Measurements from ENCODE around the gene DAP. TPM values are rescaled to one million over a fixed set of nuclear protein-coding genes. Genes with fewer than 3 reads are reported as not detected.

The DAP gene
- polyA plus RNA-seq, 2 of the 4 experiments (the other 2 are of a cell fraction), result 24.2 to 54.9 TPM

DNA sequence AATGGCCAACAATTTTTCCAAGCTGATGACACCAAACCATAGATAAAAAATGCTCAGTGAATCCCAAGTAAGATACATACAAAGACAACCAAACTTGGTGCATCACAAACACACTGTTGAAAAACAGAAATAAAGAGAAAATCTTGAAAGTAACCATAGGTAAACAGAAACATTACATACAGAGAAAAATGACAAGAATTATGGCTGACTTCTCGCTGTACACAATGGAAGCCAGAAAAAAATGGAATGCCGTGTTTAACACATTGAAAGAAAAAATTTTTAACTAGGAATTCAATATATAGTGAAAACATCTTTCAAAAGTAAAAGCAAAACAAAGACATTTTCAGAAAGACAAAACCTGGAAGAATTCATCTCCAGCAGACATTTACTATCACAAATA is 20.6 kb downstream of the DAP start:
- TF ChIP-seq CHD4 (IDR thresholded peaks at IDR 0.05; ENCODE audit: borderline replicate concordance), result no peak
- no peak for TF ChIP-seq CBX2 (IDR thresholded peaks at IDR 0.05; ENCODE audit: borderline replicate concordance, low read depth)
- TF ChIP-seq, protein P1, sequence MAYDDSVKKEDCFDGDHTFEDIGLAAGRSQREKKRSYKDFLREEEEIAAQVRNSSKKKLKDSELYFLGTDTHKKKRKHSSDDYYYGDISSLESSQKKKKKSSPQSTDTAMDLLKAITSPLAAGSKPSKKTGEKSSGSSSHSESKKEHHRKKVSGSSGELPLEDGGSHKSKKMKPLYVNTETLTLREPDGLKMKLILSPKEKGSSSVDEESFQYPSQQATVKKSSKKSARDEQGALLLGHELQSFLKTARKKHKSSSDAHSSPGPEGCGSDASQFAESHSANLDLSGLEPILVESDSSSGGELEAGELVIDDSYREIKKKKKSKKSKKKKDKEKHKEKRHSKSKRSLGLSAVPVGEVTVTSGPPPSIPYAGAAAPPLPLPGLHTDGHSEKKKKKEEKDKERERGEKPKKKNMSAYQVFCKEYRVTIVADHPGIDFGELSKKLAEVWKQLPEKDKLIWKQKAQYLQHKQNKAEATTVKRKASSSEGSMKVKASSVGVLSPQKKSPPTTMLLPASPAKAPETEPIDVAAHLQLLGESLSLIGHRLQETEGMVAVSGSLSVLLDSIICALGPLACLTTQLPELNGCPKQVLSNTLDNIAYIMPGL (CRISPR knock-in tag; IDR thresholded peaks at IDR 0.05; ENCODE audit: borderline replicate concordance), result no peak
- TF ChIP-seq, protein P2, sequence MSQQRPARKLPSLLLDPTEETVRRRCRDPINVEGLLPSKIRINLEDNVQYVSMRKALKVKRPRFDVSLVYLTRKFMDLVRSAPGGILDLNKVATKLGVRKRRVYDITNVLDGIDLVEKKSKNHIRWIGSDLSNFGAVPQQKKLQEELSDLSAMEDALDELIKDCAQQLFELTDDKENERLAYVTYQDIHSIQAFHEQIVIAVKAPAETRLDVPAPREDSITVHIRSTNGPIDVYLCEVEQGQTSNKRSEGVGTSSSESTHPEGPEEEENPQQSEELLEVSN (IDR thresholded peaks at IDR 0.05; ENCODE audit: borderline replicate concordance, low read depth), result no peak
- TF ChIP-seq SMC3 (IDR thresholded peaks at IDR 0.05), result no peak
- no peak for TF ChIP-seq MAFK (IDR thresholded peaks at IDR 0.05; ENCODE audit: partially characterized antibody)
- no peak for TF ChIP-seq POLR2A (IDR thresholded peaks at IDR 0.05; ENCODE audit: low read length)
- no peak for TF ChIP-seq MYC (IDR thresholded peaks at IDR 0.05; ENCODE audit: borderline replicate concordance, low read length)
- TF ChIP-seq SREBF2 (IDR thresholded peaks at IDR 0.05), result no peak
- TF ChIP-seq BHLHE40 (IDR thresholded peaks at IDR 0.05; ENCODE audit: low read depth, low read length), result no peak
- no peak for TF ChIP-seq CBX8 (IDR thresholded peaks at IDR 0.05)
- TF ChIP-seq ZFP36 (IDR thresholded peaks at IDR 0.05; ENCODE audit: borderline replicate concordance, partially characterized antibody), result no peak
- TF ChIP-seq NPAS2 (CRISPR knock-in tag; IDR thresholded peaks at IDR 0.05; ENCODE audit: borderline replicate concordance), result no peak
- TF ChIP-seq ESRRA (IDR thresholded peaks at IDR 0.05; ENCODE audit: borderline replicate concordance, low read length), result no peak
- no peak overlapping the region for H3K27ac ChIP-seq
- no peak for ATAC-seq
- H3K4me3 ChIP-seq, result no peak overlapping the region
- WGBS (ENCODE audit: missing lambda C conversion rate), result 93% methylated on average over 2 of the region's 2 CpGs
- no peak for FAIRE-seq
- H3K9me3 ChIP-seq, result peaks cover 23% of the 10 kb centered on the region
- no peak overlapping the region for H3K4me2 ChIP-seq
- ChIA-PET POLR2A (no interaction called here), CTCF (interaction anchor here (1.0 kb wide), 1 partner anchor 11 kb away, joined by 3 read pairs; no protein-coding TSS in a partner anchor)
- DNase-seq (ENCODE audit: low read depth in 1 of 2, low spot score in 1 of 2), result no peak
- no peaks in the 10 kb centered on the region for H3K4me1 ChIP-seq

DNA sequence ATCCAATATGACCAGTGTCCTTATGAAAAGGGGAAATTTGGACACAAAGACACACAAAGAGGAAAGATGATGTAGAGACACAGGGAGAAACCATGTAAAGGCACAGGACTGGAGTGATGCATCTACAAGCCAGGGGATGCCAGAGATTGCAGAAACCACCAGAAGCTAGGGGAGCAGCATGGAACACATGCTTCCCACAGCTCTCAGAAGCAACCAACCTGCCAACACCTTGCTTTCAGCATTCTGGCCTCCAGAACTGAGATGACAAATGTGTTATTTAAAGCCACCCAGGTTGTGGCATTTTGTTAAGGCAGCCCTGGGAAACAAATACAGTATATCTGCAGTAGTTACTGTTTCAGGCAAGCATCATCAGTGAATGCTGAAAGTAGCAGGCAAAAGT is 23.2 kb downstream of the DAP start:
- ChIA-PET POLR2A (interaction anchor here (0.7 kb wide), 1 partner anchor 12 kb away, joined by 4 read pairs; no protein-coding TSS in a partner anchor), CTCF (no interaction called here)
- no peak overlapping the region for H3K27ac ChIP-seq
- H3K9me3 ChIP-seq, result peaks cover 23% of the 10 kb centered on the region
- H3K4me1 ChIP-seq, result no peaks in the 10 kb centered on the region
- TF ChIP-seq, protein P3, sequence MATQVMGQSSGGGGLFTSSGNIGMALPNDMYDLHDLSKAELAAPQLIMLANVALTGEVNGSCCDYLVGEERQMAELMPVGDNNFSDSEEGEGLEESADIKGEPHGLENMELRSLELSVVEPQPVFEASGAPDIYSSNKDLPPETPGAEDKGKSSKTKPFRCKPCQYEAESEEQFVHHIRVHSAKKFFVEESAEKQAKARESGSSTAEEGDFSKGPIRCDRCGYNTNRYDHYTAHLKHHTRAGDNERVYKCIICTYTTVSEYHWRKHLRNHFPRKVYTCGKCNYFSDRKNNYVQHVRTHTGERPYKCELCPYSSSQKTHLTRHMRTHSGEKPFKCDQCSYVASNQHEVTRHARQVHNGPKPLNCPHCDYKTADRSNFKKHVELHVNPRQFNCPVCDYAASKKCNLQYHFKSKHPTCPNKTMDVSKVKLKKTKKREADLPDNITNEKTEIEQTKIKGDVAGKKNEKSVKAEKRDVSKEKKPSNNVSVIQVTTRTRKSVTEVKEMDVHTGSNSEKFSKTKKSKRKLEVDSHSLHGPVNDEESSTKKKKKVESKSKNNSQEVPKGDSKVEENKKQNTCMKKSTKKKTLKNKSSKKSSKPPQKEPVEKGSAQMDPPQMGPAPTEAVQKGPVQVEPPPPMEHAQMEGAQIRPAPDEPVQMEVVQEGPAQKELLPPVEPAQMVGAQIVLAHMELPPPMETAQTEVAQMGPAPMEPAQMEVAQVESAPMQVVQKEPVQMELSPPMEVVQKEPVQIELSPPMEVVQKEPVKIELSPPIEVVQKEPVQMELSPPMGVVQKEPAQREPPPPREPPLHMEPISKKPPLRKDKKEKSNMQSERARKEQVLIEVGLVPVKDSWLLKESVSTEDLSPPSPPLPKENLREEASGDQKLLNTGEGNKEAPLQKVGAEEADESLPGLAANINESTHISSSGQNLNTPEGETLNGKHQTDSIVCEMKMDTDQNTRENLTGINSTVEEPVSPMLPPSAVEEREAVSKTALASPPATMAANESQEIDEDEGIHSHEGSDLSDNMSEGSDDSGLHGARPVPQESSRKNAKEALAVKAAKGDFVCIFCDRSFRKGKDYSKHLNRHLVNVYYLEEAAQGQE (IDR thresholded peaks at IDR 0.05), result no peak
- H3K4me2 ChIP-seq, result no peak overlapping the region
- FAIRE-seq (no peak), DNase-seq (ENCODE audit: low read depth in 1 of 2, low spot score in 1 of 2) (no peak), ATAC-seq (no peak)
- H3K4me3 ChIP-seq, result no peak overlapping the region

DNA sequence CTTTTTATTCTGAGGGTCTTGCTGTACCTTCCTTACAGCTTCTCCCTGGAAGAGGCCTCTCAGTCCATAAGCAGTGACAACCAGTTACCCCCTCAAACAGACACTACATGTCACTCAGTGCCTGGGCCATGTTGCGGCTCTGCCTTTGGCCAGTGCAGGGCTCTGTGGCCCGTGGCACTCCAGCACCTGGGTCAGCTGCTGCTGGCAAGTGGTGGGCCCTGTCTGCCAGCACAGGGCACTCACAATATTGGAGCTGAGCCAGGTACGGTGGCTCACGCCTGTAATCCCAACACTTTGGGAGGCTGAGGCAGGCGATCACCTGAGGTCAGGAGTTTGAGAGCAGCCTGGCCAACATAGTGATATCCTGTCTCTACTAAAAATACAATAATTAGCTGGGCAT is 24.2 kb downstream of the DAP start:
- no peak for ATAC-seq
- WGBS (ENCODE audit: missing lambda C conversion rate), result 92% methylated on average over 4 of the region's 5 CpGs
- CTCF ChIA-PET, result no interaction called here

More for the DNA sequence above, 24.2 kb downstream of the DAP start:
- H3K4me3 ChIP-seq, result no peak overlapping the region
- no peak overlapping the region for H3K4me2 ChIP-seq
- POLR2A ChIA-PET, result no interaction called here
- no peaks in the 10 kb centered on the region for H3K4me1 ChIP-seq
- DNase-seq (ENCODE audit: low read depth in 1 of 2, low spot score in 1 of 2), result no peak
- TF ChIP-seq CBX2 (IDR thresholded peaks at IDR 0.05; ENCODE audit: borderline replicate concordance, low read depth) (no peak), FOSB (CRISPR knock-in tag; IDR thresholded peaks at IDR 0.05) (no peak), HOXB5 (CRISPR knock-in tag; IDR thresholded peaks at IDR 0.05) (no peak)
- TF ChIP-seq, protein P4, sequence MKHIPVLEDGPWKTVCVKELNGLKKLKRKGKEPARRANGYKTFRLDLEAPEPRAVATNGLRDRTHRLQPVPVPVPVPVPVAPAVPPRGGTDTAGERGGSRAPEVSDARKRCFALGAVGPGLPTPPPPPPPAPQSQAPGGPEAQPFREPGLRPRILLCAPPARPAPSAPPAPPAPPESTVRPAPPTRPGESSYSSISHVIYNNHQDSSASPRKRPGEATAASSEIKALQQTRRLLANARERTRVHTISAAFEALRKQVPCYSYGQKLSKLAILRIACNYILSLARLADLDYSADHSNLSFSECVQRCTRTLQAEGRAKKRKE (CRISPR knock-in tag; IDR thresholded peaks at IDR 0.05; ENCODE audit: low read depth), result no peak
- peaks cover 23% of the 10 kb centered on the region for H3K9me3 ChIP-seq
- no peak overlapping the region for H3K27ac ChIP-seq
- FAIRE-seq, result no peak

All from A549 (cell line).